ENCODE measurements around the gene ARHGEF7. TPM values are rescaled to one million over a fixed set of nuclear protein-coding genes. Genes with fewer than 3 reads are reported as not detected.

ARHGEF7 gene
- total RNA-seq, 3 donors from 2014 or later (not counting 1 experiment from before 2014, with no cell fraction given), result 99.9 to 135 (median 105) TPM

DNA sequence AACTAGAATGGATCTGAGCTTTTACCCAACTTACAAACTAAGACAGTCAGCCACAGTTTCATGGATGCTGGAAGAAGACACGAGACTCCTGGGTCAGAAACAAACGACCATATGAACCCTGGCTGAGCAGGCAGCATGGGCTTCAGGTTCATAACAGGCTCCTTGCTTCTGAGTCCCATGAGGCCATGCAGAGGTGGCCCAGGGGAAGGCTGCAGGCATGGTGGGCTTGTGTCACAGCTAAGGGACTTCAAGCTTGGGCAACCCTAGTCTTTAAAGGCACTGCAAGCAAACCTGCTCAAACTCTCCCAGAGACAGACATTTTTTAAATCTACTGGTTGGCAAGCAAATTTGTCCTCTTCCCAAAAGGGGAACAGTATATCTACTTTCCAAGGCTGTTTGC is 5.1 kb upstream of the ARHGEF7 start:
- Mint-ChIP-seq H3K27ac (no peak overlapping the region), H3K4me3 (no peak overlapping the region), H3K4me1 (peaks cover 0 to 9% of the 10 kb centered on the region in 2 donors), H3K9me3 (no peaks in the 10 kb centered on the region), H3K27me3 (ENCODE audit: low read depth in 2 of 2) (peaks cover 67 to 81% of the 10 kb centered on the region in 2 donors), H3K36me3 (no peaks in the 10 kb centered on the region)
- DNase-seq (no peak), ATAC-seq (no peak)
- intact Hi-C loops (cut with micrococcal nuclease), result no loop called here
- Histone ChIP-seq H3K9me3 (ENCODE audit: control insufficient read depth, insufficient read depth, low read length) (no peaks in the 10 kb centered on the region), H3K27ac (ENCODE audit: low read length) (no peak overlapping the region), H3K4me3 (ENCODE audit: low read length) (no peak overlapping the region), H3K27me3 (ENCODE audit: control insufficient read depth, insufficient read depth, low read length) (peaks cover 15% of the 10 kb centered on the region), H3K36me3 (ENCODE audit: control insufficient read depth, insufficient read depth, low read length) (no peaks in the 10 kb centered on the region), H3K4me1 (ENCODE audit: control insufficient read depth, insufficient read depth, low read length) (peaks cover 7% of the 10 kb centered on the region)
- WGBS (ENCODE audit: insufficient coverage), result 73% methylated on average over 2 of the region's 2 CpGs
- TF ChIP-seq, protein P1, sequence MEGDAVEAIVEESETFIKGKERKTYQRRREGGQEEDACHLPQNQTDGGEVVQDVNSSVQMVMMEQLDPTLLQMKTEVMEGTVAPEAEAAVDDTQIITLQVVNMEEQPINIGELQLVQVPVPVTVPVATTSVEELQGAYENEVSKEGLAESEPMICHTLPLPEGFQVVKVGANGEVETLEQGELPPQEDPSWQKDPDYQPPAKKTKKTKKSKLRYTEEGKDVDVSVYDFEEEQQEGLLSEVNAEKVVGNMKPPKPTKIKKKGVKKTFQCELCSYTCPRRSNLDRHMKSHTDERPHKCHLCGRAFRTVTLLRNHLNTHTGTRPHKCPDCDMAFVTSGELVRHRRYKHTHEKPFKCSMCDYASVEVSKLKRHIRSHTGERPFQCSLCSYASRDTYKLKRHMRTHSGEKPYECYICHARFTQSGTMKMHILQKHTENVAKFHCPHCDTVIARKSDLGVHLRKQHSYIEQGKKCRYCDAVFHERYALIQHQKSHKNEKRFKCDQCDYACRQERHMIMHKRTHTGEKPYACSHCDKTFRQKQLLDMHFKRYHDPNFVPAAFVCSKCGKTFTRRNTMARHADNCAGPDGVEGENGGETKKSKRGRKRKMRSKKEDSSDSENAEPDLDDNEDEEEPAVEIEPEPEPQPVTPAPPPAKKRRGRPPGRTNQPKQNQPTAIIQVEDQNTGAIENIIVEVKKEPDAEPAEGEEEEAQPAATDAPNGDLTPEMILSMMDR (IDR thresholded peaks at IDR 0.05), result no peak

DNA sequence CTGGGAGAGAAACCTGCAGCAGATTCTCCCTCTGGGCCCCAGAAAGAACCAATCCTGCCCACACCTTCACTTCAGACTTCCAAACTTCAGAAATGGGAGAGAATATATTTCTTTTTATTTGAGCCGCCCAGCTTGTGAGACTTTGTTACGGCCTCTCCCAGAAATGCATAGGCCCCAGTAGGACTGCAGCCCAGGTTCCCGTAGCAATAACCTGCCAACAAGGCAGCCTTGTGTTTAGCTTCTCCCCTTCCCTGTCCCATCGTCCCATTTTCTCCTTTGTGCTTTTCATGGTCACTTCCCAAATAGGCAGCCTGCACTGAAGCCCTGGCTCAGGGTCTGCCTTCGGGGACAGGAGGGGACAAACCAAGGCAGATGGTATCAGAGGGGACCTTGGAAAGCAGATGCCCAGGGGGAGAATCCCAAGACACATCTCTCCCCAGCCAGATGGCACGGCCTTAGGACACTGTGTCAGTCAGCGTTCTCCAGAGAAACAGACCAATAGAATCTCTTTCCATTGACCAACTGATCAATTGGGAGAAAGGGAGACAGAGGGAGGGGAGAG is 3.7 kb upstream of the ARHGEF7 start:
- H3K27me3 ChIP-seq (ENCODE audit: control insufficient read depth, insufficient read depth, low read length), result peaks cover 20% of the 10 kb centered on the region
- H3K27ac ChIP-seq (ENCODE audit: low read length), result no peak overlapping the region
- Mint-ChIP-seq H3K27me3 (ENCODE audit: low read depth in 2 of 2) (peaks cover 60 to 75% of the 10 kb centered on the region in 2 donors), H3K27ac (no peak overlapping the region), H3K36me3 (no peaks in the 10 kb centered on the region), H3K9me3 (no peaks in the 10 kb centered on the region), H3K4me1 (peaks cover 5 to 13% of the 10 kb centered on the region in 2 donors), H3K4me3 (no peak overlapping the region)
- TF ChIP-seq, protein P1 (IDR thresholded peaks at IDR 0.05), result no peak
- no peaks in the 10 kb centered on the region for H3K36me3 ChIP-seq (ENCODE audit: control insufficient read depth, insufficient read depth, low read length)
- intact Hi-C loops (cut with micrococcal nuclease), result no loop called here
- DNase-seq (no peak), ATAC-seq (no peak)
- no peaks in the 10 kb centered on the region for H3K9me3 ChIP-seq (ENCODE audit: control insufficient read depth, insufficient read depth, low read length)
- 89% methylated on average over 5 of the region's 7 CpGs for WGBS (ENCODE audit: insufficient coverage)
- H3K4me3 ChIP-seq (ENCODE audit: low read length), result no peak overlapping the region
- H3K4me1 ChIP-seq (ENCODE audit: control insufficient read depth, insufficient read depth, low read length), result peaks cover 16% of the 10 kb centered on the region

DNA sequence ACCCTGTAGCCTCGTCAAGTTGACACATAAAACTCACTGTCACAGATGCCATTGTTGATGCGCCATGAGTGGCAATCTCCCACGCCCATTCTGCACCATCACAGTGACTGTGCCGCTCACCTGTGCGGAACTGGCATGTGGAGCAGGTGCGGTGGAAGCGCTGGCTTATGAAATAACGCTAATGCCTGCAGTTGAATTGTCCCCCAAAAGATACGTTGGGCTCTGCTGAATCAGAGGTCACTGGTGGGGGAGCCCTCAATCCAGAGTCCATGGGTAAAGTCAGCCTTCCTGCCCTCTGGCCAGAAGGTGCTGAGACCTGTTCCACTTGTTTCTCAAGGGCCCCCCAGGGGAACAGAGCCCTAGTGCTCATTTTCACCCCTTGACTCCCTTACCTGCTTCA is 2.9 kb upstream of the ARHGEF7 start:
- Histone ChIP-seq H3K27ac (ENCODE audit: low read length) (no peak overlapping the region), H3K4me3 (ENCODE audit: low read length) (no peak overlapping the region), H3K4me1 (ENCODE audit: control insufficient read depth, insufficient read depth, low read length) (peaks cover 16% of the 10 kb centered on the region), H3K36me3 (ENCODE audit: control insufficient read depth, insufficient read depth, low read length) (no peaks in the 10 kb centered on the region), H3K27me3 (ENCODE audit: control insufficient read depth, insufficient read depth, low read length) (peaks cover 25% of the 10 kb centered on the region), H3K9me3 (ENCODE audit: control insufficient read depth, insufficient read depth, low read length) (no peaks in the 10 kb centered on the region)
- ATAC-seq (no peak), DNase-seq (no peak)
- Mint-ChIP-seq H3K4me3 (no peak overlapping the region), H3K4me1 (peaks cover 5 to 13% of the 10 kb centered on the region in 2 donors), H3K27me3 (ENCODE audit: low read depth in 2 of 2) (peaks cover 53 to 75% of the 10 kb centered on the region in 2 donors), H3K36me3 (no peaks in the 10 kb centered on the region), H3K9me3 (no peaks in the 10 kb centered on the region), H3K27ac (no peak overlapping the region)
- intact Hi-C loops (cut with micrococcal nuclease), result no loop called here
- TF ChIP-seq, protein P1 (IDR thresholded peaks at IDR 0.05), result no peak
- 92% methylated on average over 9 of the region's 9 CpGs for WGBS (ENCODE audit: insufficient coverage)

Data from natural killer cell (primary cell).